Small intestine (tissue), 7 donors: ENCODE data around the gene FHIT. TPM values are rescaled to one million over a fixed set of nuclear protein-coding genes. Genes with fewer than 3 reads are reported as not detected.

Experiments used
- DNase-seq, 2 donors: peaks; one replicate each; pipeline versions ENCODE4 v3.0.0 to v3.0.0-alpha.2; 2013
- FAIRE-seq: peaks from 2 replicates; lab custom pipeline; 2012; peaks lifted over from hg19 to GRCh38; lab: Jason Lieb, UNC
- H3K27ac ChIP-seq, 3 donors: one replicate each; pipeline ENCODE4 v1.5.1; 2013; ENCODE audit warnings: low read length in 2 of 3, mild to moderate bottlenecking in 2 of 3, control low read depth in 1 of 3, inconsistent platforms in 1 of 3, low read depth in 1 of 3, moderate library complexity in 1 of 3
- H3K27me3 ChIP-seq, 3 donors: one replicate each; pipeline ENCODE4 v1.6.1; 2013; ENCODE audit warnings: low read length in 3 of 3, inconsistent platforms in 1 of 3; ENCODE audit not compliant: control insufficient read depth in 3 of 3, insufficient read depth in 3 of 3
- H3K36me3 ChIP-seq, 3 donors: one replicate each; pipeline ENCODE4 v1.6.1; 2013; ENCODE audit warnings: low read length in 3 of 3, inconsistent platforms in 1 of 3, low read depth in 1 of 3, mild to moderate bottlenecking in 1 of 3, moderate library complexity in 1 of 3; ENCODE audit not compliant: control insufficient read depth in 3 of 3, insufficient read depth in 2 of 3
- H3K4me1 ChIP-seq, 3 donors: one replicate each; pipeline ENCODE4 v1.6.1; 2013; ENCODE audit warnings: low read length in 2 of 3, inconsistent platforms in 1 of 3, low read depth in 1 of 3, mild to moderate bottlenecking in 1 of 3, moderate library complexity in 1 of 3; ENCODE audit not compliant: control insufficient read depth in 3 of 3, insufficient read depth in 2 of 3
- H3K4me3 ChIP-seq, 3 donors: one replicate each; pipeline ENCODE4 v1.5.1; 2013; ENCODE audit warnings: low read length in 3 of 3, control low read depth in 1 of 3, inconsistent platforms in 1 of 3, low read depth in 1 of 3, mild to moderate bottlenecking in 1 of 3, moderate library complexity in 1 of 3
- H3K9me3 ChIP-seq, 2 donors: one replicate each; pipeline ENCODE4 v1.6.1; 2013; ENCODE audit warnings: low read depth in 1 of 2, low read length in 1 of 2; ENCODE audit not compliant: control insufficient read depth in 2 of 2, insufficient read depth in 1 of 2
- WGBS, 3 donors: extraction: QIAGEN DNeasy Blood & Tissue Kit; methylation state at CpG; one replicate each; pipeline ENCODE4 v1.1.7; 2013; 5-methylcytosine and 5-hydroxymethylcytosine counted together
- polyA plus RNA-seq, 4 donors: library from polyadenylated mRNA; stranded (reverse) in 3 of 4; unstranded in 1 of 4; fragments of 200-250 nt in 3 of 4; fragments of 120-200 nt in 1 of 4; gene quantifications; one replicate each; pipeline versions ENCODE4 v1.2.1 to v1.2.3, GENCODE V29; 2013
- donor health status: healthy with polysubstance abuse.
- donor health status: control.
- donor health status: control.
- donor health status: Bipolar disorder and iron deficiency.
- donor health status: healthy.

The FHIT gene
- polyA plus RNA-seq, 4 donors: 4.4 to 30.4 (median 7.0) TPM

GRCh38 chr3:61277411-61277810 is 26.2 kb upstream of the FHIT start:
- H3K4me1 ChIP-seq: peaks cover 0 to 3% (median 0%) of the 10 kb centered on the region in 3 donors
- no peak for FAIRE-seq
- 82 to 95% (median 83%) methylated on average over 2 of the region's 2 CpGs for WGBS, 3 donors

GRCh38 chr3:61269435-61269834 is 18.2 kb upstream of the FHIT start:
- DNase-seq (no peak), FAIRE-seq (no peak)
- Histone ChIP-seq H3K4me3 (no peak overlapping the region), H3K4me1 (no peaks in the 10 kb centered on the region), H3K27ac (no peak overlapping the region), H3K27me3 (no peaks in the 10 kb centered on the region), H3K36me3 (no peaks in the 10 kb centered on the region), H3K9me3 (no peaks in the 10 kb centered on the region)
- WGBS, 3 donors: 76 to 88% (median 88%) methylated on average over 6 of the region's 6 CpGs

More at GRCh38 chr3:61277411-61277810, 26.2 kb upstream of the FHIT start:
- Histone ChIP-seq H3K27me3 (peaks cover 0 to 3% (median 0%) of the 10 kb centered on the region in 3 donors), H3K9me3 (no peaks in the 10 kb centered on the region), H3K4me3 (no peak overlapping the region), H3K36me3 (no peaks in the 10 kb centered on the region), H3K27ac (no peak overlapping the region)
- no peak for DNase-seq

GRCh38 chr3:61268644-61269043 is 17.4 kb upstream of the FHIT start:
- no peak for DNase-seq

GRCh38 chr3:61264281-61264680 is 13.0 kb upstream of the FHIT start:
- FAIRE-seq: no peak
- WGBS, 3 donors: 21 to 71% (median 52%) methylated on average over 2 of the region's 2 CpGs
- DNase-seq: peak; percentile 14 to 78

More at GRCh38 chr3:61268644-61269043, 17.4 kb upstream of the FHIT start:
- H3K27me3 ChIP-seq: no peaks in the 10 kb centered on the region
- no peak for FAIRE-seq
- no peak overlapping the region for H3K27ac ChIP-seq
- no peaks in the 10 kb centered on the region for H3K4me1 ChIP-seq
- 66 to 78% (median 78%) methylated on average over 2 of the region's 2 CpGs for WGBS, 3 donors
- H3K36me3 ChIP-seq: no peaks in the 10 kb centered on the region
- H3K9me3 ChIP-seq: no peaks in the 10 kb centered on the region
- H3K4me3 ChIP-seq: no peak overlapping the region

GRCh38 chr3:61257148-61257547 is 5.9 kb upstream of the FHIT start:
- no peaks in the 10 kb centered on the region for H3K36me3 ChIP-seq
- no peaks in the 10 kb centered on the region for H3K9me3 ChIP-seq
- H3K4me3 ChIP-seq: no peak overlapping the region
- peaks cover 0 to under 1% (median 0%) of the 10 kb centered on the region in 3 donors for H3K4me1 ChIP-seq
- 95 to 98% (median 97%) methylated on average over 1 of the region's 1 CpG for WGBS, 3 donors
- no peak overlapping the region for H3K27ac ChIP-seq
- H3K27me3 ChIP-seq: no peaks in the 10 kb centered on the region
- FAIRE-seq (no peak), DNase-seq (no peak)

More at GRCh38 chr3:61264281-61264680, 13.0 kb upstream of the FHIT start:
- no peak overlapping the region for H3K27ac ChIP-seq
- H3K36me3 ChIP-seq: no peaks in the 10 kb centered on the region
- H3K27me3 ChIP-seq: no peaks in the 10 kb centered on the region
- no peaks in the 10 kb centered on the region for H3K9me3 ChIP-seq
- H3K4me1 ChIP-seq: no peaks in the 10 kb centered on the region
- no peak overlapping the region for H3K4me3 ChIP-seq

GRCh38 chr3:61253756-61254155 is 2.5 kb upstream of the FHIT start:
- H3K27me3 ChIP-seq: no peaks in the 10 kb centered on the region

GRCh38 chr3:61252836-61253235 is 1.6 kb upstream of the FHIT start:
- FAIRE-seq (no peak), DNase-seq (peak in 1 of 2 donors; percentile 27)
- no peak overlapping the region for H3K4me3 ChIP-seq
- no peaks in the 10 kb centered on the region for H3K9me3 ChIP-seq
- no peaks in the 10 kb centered on the region for H3K27me3 ChIP-seq
- 19 to 42% (median 39%) methylated on average over 2 of the region's 2 CpGs for WGBS, 3 donors
- peaks cover 0 to 4% (median 3%) of the 10 kb centered on the region in 3 donors for H3K4me1 ChIP-seq
- H3K36me3 ChIP-seq: no peaks in the 10 kb centered on the region
- H3K27ac ChIP-seq: no peak overlapping the region

More at GRCh38 chr3:61253756-61254155, 2.5 kb upstream of the FHIT start:
- FAIRE-seq (no peak), DNase-seq (no peak)
- 86 to 93% (median 90%) methylated on average over 3 of the region's 3 CpGs for WGBS, 3 donors
- Histone ChIP-seq H3K27ac (no peak overlapping the region), H3K9me3 (no peaks in the 10 kb centered on the region), H3K4me1 (peaks cover 0 to 4% (median 3%) of the 10 kb centered on the region in 3 donors), H3K4me3 (no peak overlapping the region), H3K36me3 (no peaks in the 10 kb centered on the region)

- FAIRE-seq: no peak
- 2 to 7% (median 3%) methylated on average over 21 of the region's 21 CpGs for WGBS, 3 donors
These were observed 473 bp downstream of the FHIT start for GRCh38 chr3:61250784-61251173.

GRCh38 chr3:61248496-61248895 is 2.8 kb downstream of the FHIT start:
- Histone ChIP-seq H3K4me1 (peaks cover 0 to 4% (median 3%) of the 10 kb centered on the region in 3 donors), H3K27ac (no peak overlapping the region), H3K27me3 (no peaks in the 10 kb centered on the region), H3K4me3 (no peak overlapping the region), H3K9me3 (no peaks in the 10 kb centered on the region), H3K36me3 (no peaks in the 10 kb centered on the region)
- no peak for DNase-seq
- WGBS, 3 donors: 87 to 91% (median 91%) methylated on average over 2 of the region's 2 CpGs
- FAIRE-seq: no peak

More at GRCh38 chr3:61250784-61251173, 473 bp downstream of the FHIT start:
- Histone ChIP-seq H3K9me3 (no peaks in the 10 kb centered on the region), H3K27ac (peak overlapping the region; percentile 79 to 89 (median 82)), H3K27me3 (no peaks in the 10 kb centered on the region), H3K4me1 (peaks cover 0 to 4% (median 3%) of the 10 kb centered on the region in 3 donors), H3K36me3 (no peaks in the 10 kb centered on the region), H3K4me3 (peak overlapping the region; percentile 71 to 93 (median 87))
- peak in 1 of 2 donors; percentile 50 for DNase-seq
